Loucy (cell line): ENCODE measurements around the gene ZFPM1.

Experiments used
- EZH2phosphoT487 ChIP-seq: fragments of 200-600 bp; IDR thresholded peaks from 2 replicates; pipeline ENCODE4 v1.6.1; 2018; ENCODE audit warnings: antibody characterized with exemption, mild to moderate bottlenecking, moderate library complexity, borderline replicate concordance
- TF ChIP-seq, protein P1 (sequence below): fragments of 200-600 bp; sonication (generic); conservative IDR thresholded peaks from 2 replicates; pipeline ENCODE4 v1.5.1; 2014; ENCODE audit warnings: mild to moderate bottlenecking, antibody characterized with exemption, low read length

DNA sequence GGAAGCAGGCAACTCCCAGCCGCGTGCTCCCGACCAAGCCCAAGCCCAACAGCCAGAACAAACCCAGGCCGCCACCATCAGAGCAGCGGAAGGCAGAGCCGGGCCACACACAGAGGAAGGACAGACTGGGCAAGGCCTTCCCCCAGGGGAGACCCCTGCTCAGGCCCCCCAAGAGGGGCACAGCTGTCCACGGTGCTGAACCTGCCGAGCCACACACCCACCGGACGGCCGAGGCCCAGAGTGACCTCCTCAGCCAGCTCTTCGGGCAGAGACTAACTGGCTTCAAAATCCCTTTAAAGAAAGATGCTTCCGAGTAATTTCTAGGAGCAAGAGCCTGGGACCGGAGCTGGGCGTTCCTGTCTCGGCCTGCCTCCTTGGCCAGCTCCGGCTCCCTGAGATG lies 14.1 kb upstream of the ZFPM1 start:
- TF ChIP-seq, protein P1, sequence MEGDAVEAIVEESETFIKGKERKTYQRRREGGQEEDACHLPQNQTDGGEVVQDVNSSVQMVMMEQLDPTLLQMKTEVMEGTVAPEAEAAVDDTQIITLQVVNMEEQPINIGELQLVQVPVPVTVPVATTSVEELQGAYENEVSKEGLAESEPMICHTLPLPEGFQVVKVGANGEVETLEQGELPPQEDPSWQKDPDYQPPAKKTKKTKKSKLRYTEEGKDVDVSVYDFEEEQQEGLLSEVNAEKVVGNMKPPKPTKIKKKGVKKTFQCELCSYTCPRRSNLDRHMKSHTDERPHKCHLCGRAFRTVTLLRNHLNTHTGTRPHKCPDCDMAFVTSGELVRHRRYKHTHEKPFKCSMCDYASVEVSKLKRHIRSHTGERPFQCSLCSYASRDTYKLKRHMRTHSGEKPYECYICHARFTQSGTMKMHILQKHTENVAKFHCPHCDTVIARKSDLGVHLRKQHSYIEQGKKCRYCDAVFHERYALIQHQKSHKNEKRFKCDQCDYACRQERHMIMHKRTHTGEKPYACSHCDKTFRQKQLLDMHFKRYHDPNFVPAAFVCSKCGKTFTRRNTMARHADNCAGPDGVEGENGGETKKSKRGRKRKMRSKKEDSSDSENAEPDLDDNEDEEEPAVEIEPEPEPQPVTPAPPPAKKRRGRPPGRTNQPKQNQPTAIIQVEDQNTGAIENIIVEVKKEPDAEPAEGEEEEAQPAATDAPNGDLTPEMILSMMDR = no peak
- no peak for TF ChIP-seq EZH2phosphoT487
